HepG2 (cell line): Measurements from ENCODE around the gene TARDBP. TPM values are rescaled to one million over a fixed set of nuclear protein-coding genes. Genes with fewer than 3 reads are reported as not detected.

ENCODE experiments used
- ATAC-seq: fragments of 200-7000 bp; cut with Tn5 transposase; 3 replicates; pipeline ENCODE4 v1.9.1; 2020; ENCODE audit warnings: mild to moderate bottlenecking, moderate library complexity
- BruUV-seq: library from RNA; stranded (reverse); fragments of 400-500 nt; replicated peaks from 2 replicates; lab custom pipeline; 2021; lab: Mats Ljungman, UMichigan
- CTCF ChIA-PET: fragments of 300-600 bp; formaldehyde crosslinking; extraction: SDS; loops from one replicate; lab custom pipeline; 2021; ENCODE audit warnings: low total read pairs, inconsistent platforms, low intra/inter-chr PET ratio; lab: Yijun Ruan, JAX
- POLR2A ChIA-PET: fragments of 350-600 bp; sonication (Branson Sonifier 250); formaldehyde crosslinking; loops from one replicate; lab custom pipeline; 2020; ENCODE audit warnings: antibody characterized with exemption, inconsistent platforms; lab: Yijun Ruan, JAX
- DNase-seq: peaks from one replicate; pipeline ENCODE4 v3.0.0-alpha.2; 2015; ENCODE audit warnings: low spot score
- FAIRE-seq: peaks from 3 replicates; lab custom pipeline; 2011; peaks lifted over from hg19 to GRCh38; lab: Jason Lieb, UNC
- H2AFZ ChIP-seq: one replicate; pipeline ENCODE4 v1.6.1; 2011; ENCODE audit warnings: low read length, inconsistent platforms
- H3K27ac ChIP-seq: fragments of 300-600 bp; 3 replicates; pipeline ENCODE4 v1.8.0; 2011; ENCODE audit warnings: mixed run types, mild to moderate bottlenecking, mixed read lengths, low read length, inconsistent platforms; ENCODE audit not compliant: insufficient read depth; ENCODE audit errors: extremely low read length
- H3K27me3 ChIP-seq, 2 experiments: fragments of 200-600 bp in 1 of 2; 2 replicates in 1 of 2; 3 replicates in 1 of 2; pipeline versions ENCODE4 v1.6.0 to v1.8.0; 2011; ENCODE audit warnings: low read length in 2 of 2, mild to moderate bottlenecking in 2 of 2, moderate library complexity in 2 of 2, inconsistent platforms in 1 of 2; ENCODE audit not compliant: insufficient read depth in 2 of 2, control insufficient read depth in 1 of 2
- H3K36me3 ChIP-seq, 2 experiments: fragments of 200-600 bp in 1 of 2; replicated peaks in 1 of 2; 2 replicates in 1 of 2; 3 replicates in 1 of 2; pipeline versions ENCODE4 v1.5.1 to v1.8.0; 2011; ENCODE audit warnings: low read length in 2 of 2, inconsistent platforms in 1 of 2; ENCODE audit not compliant: insufficient read depth in 2 of 2, control insufficient read depth in 1 of 2
- H3K4me1 ChIP-seq: 2 replicates; pipeline ENCODE4 v1.5.1; 2012; ENCODE audit warnings: low read length, inconsistent platforms; ENCODE audit not compliant: insufficient read depth
- H3K4me2 ChIP-seq: 2 replicates; pipeline ENCODE4 v1.6.0; 2011; ENCODE audit warnings: low read depth, low read length, inconsistent platforms
- H3K4me3 ChIP-seq, 3 experiments: fragments of 200-600 bp in 1 of 3; sonication (generic), shearing (Covaris generic) in 1 of 3; replicated peaks in 1 of 3; 2 replicates each; pipeline ENCODE4 v1.5.1; 2011 to 2016; ENCODE audit warnings: low read length in 3 of 3, inconsistent platforms in 2 of 3, low read depth in 2 of 3, mild to moderate bottlenecking in 2 of 3, control low read depth in 1 of 3, mixed read lengths in 1 of 3; ENCODE audit not compliant: insufficient read depth in 1 of 3
- H3K79me2 ChIP-seq: one replicate; pipeline ENCODE4 v1.6.1; 2011; ENCODE audit warnings: low read length, inconsistent platforms; ENCODE audit not compliant: insufficient read depth
- H3K9ac ChIP-seq: 2 replicates; pipeline ENCODE4 v1.6.0; 2011; ENCODE audit warnings: mild to moderate bottlenecking, low read depth, low read length, inconsistent platforms; ENCODE audit not compliant: insufficient read depth
- H3K9me3 ChIP-seq: 2 replicates; pipeline ENCODE4 v1.5.1; 2012; ENCODE audit warnings: mild to moderate bottlenecking, low read length
- H4K20me1 ChIP-seq: 2 replicates; pipeline ENCODE4 v1.6.0; 2011; ENCODE audit warnings: inconsistent platforms, mild to moderate bottlenecking, low read length, moderate library complexity; ENCODE audit not compliant: insufficient read depth
- HNRNPK ChIP-seq: fragments of 200-400 bp; formaldehyde crosslinking; IDR thresholded peaks from 2 replicates; pipeline ENCODE4 v1.6.1; 2018; ENCODE audit warnings: low read length, low read depth, moderate library complexity, mild to moderate bottlenecking; ENCODE audit not compliant: poor library complexity, severe bottlenecking
- JUN ChIP-seq: sonication (generic); formaldehyde crosslinking; IDR thresholded peaks from 2 replicates; pipeline ENCODE4 v1.4.0; 2020; ENCODE audit warnings: mild to moderate bottlenecking, missing genetic modification reagents
- MTF2 ChIP-seq: sonication (generic); formaldehyde crosslinking; IDR thresholded peaks from 2 replicates; pipeline ENCODE4 v1.5.0; 2020; ENCODE audit warnings: missing genetic modification reagents, borderline replicate concordance
- TRIM22 ChIP-seq: fragments of 450-650 bp; IDR thresholded peaks from 2 replicates; pipeline ENCODE4 v1.6.1; 2017
- ZFP91 ChIP-seq: sonication (generic); formaldehyde crosslinking; IDR thresholded peaks from 2 replicates; pipeline ENCODE4 v1.9.0; 2022; ENCODE audit warnings: missing genetic modification reagents, mild to moderate bottlenecking, borderline replicate concordance
- ZNF567 ChIP-seq: sonication (generic); formaldehyde crosslinking; IDR thresholded peaks from 2 replicates; pipeline ENCODE4 v1.8.1; 2023; ENCODE audit warnings: mild to moderate bottlenecking, missing genetic modification reagents, borderline replicate concordance
- WGBS: methylation state at CpG from one replicate; pipeline ENCODE4 v1.1.6; 2017; ENCODE audit warnings: low lambda C conversion rate; 5-methylcytosine and 5-hydroxymethylcytosine counted together
- in situ Hi-C: cut with HindIII; loops from 2 replicates; pipeline ENCODE4 v1.10.0; 2017; ENCODE audit warnings: low pct_unique_long_range_greater_than_20kb; ENCODE audit not compliant: extremely low pct_ligation_motif_present
- intact Hi-C: fragments of 100-400 bp; cut with micrococcal nuclease; formaldehyde crosslinking; loops from one replicate; pipeline ENCODE4 v1.10.0; 2022; ENCODE audit not compliant: unreplicated experiment
- polyA plus RNA-seq, 8 experiments: library from polyadenylated mRNA; depleted of rRNA in 3 of 8; stranded (reverse) in 7 of 8; unstranded in 1 of 8; fragments of >200 nt; fragmentation: Illumina TruSeq in 4 of 8; extraction: Trizol in 4 of 8; gene quantifications; 2 replicates each; pipeline versions ENCODE4 v1.2.1 to v1.2.3, GENCODE V29; 2011 to 2016; ENCODE audit warnings: low read depth in 4 of 8, missing spikeins in 1 of 8, mixed read lengths in 1 of 8; ENCODE audit not compliant: insufficient read depth in 1 of 8
- total RNA-seq, 5 experiments: library from RNA; depleted of rRNA; stranded (reverse); fragments of >200 nt; fragmentation: Illumina TruSeq; extraction: Trizol; gene quantifications; 2 replicates each; pipeline ENCODE4 v1.2.3, GENCODE V29; 2016; ENCODE audit warnings: low read depth in 1 of 5
- TF ChIP-seq, protein P1 (sequence below): sonication (generic); formaldehyde crosslinking; IDR thresholded peaks from 2 replicates; pipeline ENCODE4 v1.5.0; 2020; ENCODE audit warnings: missing genetic modification reagents, mild to moderate bottlenecking, borderline replicate concordance

The TARDBP gene
- total and polyA plus RNA-seq, 2 of the 13 experiments (the other 11 are each of a cell fraction or from before 2014, with no cell fraction given) = 62.4 to 93.0 TPM

DNA sequence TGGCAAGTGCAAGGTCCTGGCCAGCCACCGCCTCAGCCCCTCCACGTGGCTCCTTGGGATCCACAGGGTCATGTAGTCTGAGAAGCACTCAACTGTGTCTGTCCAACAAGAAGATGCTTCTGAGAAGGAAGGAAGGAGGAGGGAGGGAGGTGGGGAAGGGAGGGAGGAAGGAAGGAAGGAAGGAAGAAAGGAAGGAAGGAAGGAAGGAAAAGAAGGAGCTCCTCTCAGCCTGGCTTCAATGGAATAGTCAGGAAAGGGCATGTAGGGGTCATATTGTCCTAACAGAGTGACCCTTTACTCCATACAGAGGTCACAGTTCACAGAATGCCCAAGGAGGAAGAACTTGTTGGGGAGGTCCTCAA lies 42.5 kb upstream of the TARDBP start:
- WGBS = 63% methylated on average over 2 of the region's 2 CpGs

More for the DNA sequence above, 42.5 kb upstream of the TARDBP start:
- no peak for DNase-seq
- no peak overlapping the region for H2AFZ ChIP-seq
- POLR2A ChIA-PET = no interaction called here
- no peaks in the 10 kb centered on the region for H3K36me3 ChIP-seq
- H3K27me3 ChIP-seq = peaks cover 5 to 23% of the 10 kb centered on the region in 2 experiments; a peak in 3 of 5 replicates
- CTCF ChIA-PET = no interaction called here
- H3K79me2 ChIP-seq = no peaks in the 10 kb centered on the region
- H3K4me2 ChIP-seq = no peak overlapping the region
- H3K9me3 ChIP-seq = no peaks in the 10 kb centered on the region
- BruUV-seq = no TSS peak
- H3K4me3 ChIP-seq = no peak overlapping the region
- H3K4me1 ChIP-seq = peaks cover 63% of the 10 kb centered on the region
- intact Hi-C loops = loop anchor here (10.0 kb wide), 1 partner anchor 105 kb away; no protein-coding TSS in a partner anchor
- FAIRE-seq = no peak
- in situ Hi-C loops = no loop called here
- H3K27ac ChIP-seq = no peak overlapping the region
- ATAC-seq = no peak
- no peaks in the 10 kb centered on the region for H4K20me1 ChIP-seq
- H3K9ac ChIP-seq = no peak overlapping the region
- TF ChIP-seq TRIM22 (no peak), ZNF567 (CRISPR knock-in tag) (no peak), HNRNPK (no peak), JUN (CRISPR knock-in tag) (no peak), ZFP91 (CRISPR knock-in tag) (no peak), MTF2 (CRISPR knock-in tag) (no peak)
- TF ChIP-seq, protein P1, sequence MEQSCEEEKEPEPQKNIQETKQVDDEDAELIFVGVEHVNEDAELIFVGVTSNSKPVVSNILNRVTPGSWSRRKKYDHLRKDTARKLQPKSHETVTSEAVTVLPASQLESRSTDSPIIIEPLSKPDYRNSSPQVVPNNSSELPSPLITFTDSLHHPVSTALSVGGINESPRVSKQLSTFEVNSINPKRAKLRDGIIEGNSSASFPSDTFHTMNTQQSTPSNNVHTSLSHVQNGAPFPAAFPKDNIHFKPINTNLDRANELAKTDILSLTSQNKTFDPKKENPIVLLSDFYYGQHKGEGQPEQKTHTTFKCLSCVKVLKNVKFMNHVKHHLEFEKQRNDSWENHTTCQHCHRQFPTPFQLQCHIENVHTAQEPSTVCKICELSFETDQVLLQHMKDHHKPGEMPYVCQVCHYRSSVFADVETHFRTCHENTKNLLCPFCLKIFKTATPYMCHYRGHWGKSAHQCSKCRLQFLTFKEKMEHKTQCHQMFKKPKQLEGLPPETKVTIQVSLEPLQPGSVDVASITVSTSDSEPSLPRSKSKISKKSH (CRISPR knock-in tag) = no peak
